Stimulated activated CD4-positive, alpha-beta T cell treated with anti-CD3 and anti-CD28 coated beads, TNF-alpha, amount 100 ng/mL, for 1 hour (primary cell): ENCODE results near the gene LRP2BP.
"Not testable (repeated sequence)": the region's sequence is repeated elsewhere in the genome, so short reads cannot be mapped to it uniquely, and the experiment has no call there.

ENCODE experiments used
- DNase-seq, 3 donors: peaks; one replicate each; pipeline ENCODE4 v3.0.0-alpha.2; 2020; ENCODE audit warnings: low read depth in 3 of 3, low spot score in 1 of 3

The LRP2BP gene

DNA sequence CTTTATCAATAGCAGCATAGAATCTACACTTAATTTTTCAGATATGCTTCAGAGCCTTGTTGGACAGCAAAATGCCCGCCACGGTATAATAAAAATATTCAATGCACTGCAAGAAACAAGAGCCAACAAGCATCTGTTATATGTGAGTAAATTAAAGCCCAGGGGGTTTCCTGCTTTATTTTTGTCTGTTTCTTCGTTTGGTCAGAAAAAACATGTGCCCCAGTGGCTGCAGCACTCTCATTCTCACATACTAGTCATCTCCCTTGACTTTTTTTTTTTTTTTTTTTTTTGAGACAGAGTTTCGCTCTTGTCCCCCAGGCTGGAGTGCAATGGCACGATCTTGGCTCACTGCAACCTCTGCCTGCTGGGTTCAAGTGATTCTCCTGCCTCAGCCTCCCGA lies 33.2 kb downstream of the LRP2BP start:
- not testable (repeated sequence) for DNase-seq

GRCh38 chr4:185361872-185362271 lies 33.9 kb downstream of the LRP2BP start:
- no peak for DNase-seq

- DNase-seq = no peak
Measured at GRCh38 chr4:185359767-185360446, 35.8 kb downstream of the LRP2BP start.

- DNase-seq = no peak
Measured at GRCh38 chr4:185358959-185359358, 36.8 kb downstream of the LRP2BP start.

- DNase-seq = no peak
Measured at GRCh38 chr4:185358514-185358913, 37.2 kb downstream of the LRP2BP start.

- DNase-seq = no peak
Measured at GRCh38 chr4:185357733-185358440, 37.8 kb downstream of the LRP2BP start.

GRCh38 chr4:185357211-185357610 lies 38.5 kb downstream of the LRP2BP start:
- DNase-seq = no peak

DNA sequence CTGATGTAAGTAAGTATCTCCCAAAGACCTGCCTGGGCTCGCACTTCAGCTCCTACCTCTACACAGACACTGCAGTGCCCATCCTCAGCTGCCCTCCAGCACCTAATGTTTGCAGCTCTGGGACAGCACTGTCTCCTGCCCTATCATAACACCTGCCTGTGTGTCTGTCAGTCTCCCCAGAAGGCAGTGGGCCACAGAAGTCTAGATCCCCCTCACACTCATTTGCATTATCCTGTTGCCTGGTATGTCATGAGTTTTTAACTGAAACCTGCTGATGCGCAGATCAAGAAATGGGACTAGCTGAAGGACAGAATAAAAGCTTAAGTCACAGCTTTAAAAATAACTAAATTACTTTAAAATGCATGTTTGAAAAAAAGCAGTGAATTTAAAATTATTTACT lies 43.0 kb downstream of the LRP2BP start:
- no peak for DNase-seq

DNA sequence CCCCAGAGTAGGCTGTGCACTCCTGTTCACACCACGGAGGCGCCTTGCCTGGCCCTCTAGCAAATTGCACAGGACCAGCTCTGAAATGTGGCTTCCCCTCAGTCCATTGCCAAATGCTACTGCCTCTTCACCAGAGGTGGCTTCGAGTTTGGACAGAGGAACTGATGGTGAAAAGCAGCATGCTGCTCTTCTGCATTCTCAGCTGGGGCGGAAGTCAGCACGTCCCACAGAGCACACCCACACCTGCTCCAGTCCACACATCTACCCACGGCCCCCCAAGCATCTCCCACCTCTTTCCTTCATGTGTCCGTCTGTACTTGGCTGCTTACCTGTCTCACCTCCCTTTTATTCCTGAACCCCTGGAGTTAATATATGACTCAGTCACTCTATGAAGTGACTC lies 43.5 kb downstream of the LRP2BP start:
- no peak for DNase-seq

DNA sequence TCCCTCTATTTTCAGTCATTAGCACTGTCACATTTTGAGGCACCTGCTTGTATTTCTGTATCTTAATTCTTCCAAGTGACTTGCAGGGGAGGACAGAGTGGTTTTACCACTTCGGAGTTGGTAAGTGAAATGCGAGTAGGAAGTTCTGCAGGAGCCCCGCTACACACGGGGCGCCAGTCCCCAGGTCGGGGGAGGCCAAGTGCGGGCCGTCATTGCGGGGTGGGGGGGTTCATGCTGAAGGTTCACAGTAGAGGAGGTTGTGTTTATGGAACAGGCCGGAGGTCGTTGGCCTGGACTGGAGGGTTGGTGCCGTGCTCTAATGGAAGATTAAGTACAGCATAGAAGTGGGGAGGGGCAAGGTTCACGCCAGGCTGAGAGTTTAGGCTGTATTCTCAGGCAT lies 44.0 kb downstream of the LRP2BP start:
- DNase-seq = no peak

- no peak for DNase-seq
Measured at GRCh38 chr4:185346975-185347601, 48.6 kb downstream of the LRP2BP start.

DNA sequence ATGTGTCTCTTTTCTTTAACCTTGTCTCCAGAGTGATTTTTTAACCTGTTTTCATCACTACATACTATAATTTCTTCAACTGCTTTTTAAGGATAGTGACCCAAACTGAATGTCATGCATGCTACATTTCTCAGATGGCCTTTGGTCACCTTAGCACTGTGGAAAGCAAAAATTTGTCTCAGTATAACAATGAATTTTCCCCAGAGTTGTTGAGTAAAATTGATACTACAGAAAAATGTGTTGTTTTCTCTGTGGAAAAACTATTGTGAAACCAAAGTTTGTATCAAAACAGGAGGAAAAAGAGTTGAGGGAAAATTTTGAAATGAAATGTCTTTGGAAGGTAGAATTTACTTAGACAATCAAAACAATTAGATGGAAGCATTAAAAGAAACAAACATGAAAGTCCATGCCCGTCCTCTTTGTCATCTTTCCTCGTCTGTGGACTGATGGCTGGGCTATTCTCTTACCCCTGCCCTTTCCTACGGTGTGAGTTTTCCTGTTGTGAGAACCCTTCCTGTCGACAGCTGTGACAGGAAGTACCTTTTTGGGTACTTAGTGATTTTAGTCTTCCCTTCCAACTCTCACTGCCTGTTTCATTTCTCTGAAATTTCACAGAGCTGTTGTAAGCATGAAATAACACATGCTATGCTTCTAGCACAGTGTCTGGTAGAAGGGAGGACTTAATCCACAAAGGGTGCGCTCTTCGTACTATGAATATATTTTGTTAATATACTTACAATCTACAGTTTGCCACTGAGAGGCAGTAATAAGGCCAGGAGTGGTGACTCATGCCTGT lies 50.8 kb downstream of the LRP2BP start:
- DNase-seq = no peak

- DNase-seq = no peak
Measured at GRCh38 chr4:185343726-185344581, 51.8 kb downstream of the LRP2BP start.

- DNase-seq = no peak
Measured at GRCh38 chr4:185341841-185342240, 53.9 kb downstream of the LRP2BP start.

DNA sequence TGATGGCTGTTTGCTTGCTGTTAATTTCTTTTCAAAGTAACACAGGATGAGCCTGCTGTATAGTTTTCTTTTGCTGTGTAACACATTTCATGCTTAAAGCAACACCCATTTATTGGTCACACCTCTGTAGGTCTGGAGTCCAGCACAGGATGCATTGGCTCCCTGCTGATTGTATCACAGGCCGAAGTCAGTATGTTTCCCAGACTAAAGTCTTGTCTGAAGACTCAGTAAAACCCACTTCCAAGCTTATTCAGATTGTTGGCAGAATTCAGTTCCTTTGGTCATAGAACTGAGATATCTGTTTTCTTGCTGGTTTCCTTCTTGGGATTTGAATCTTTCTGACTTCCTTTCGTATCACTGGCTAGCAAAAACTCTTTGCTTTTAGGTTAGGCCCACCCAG lies 54.3 kb downstream of the LRP2BP start:
- DNase-seq = no peak

GRCh38 chr4:185339941-185340340 lies 55.8 kb downstream of the LRP2BP start:
- DNase-seq = no peak

- DNase-seq = no peak
Measured at GRCh38 chr4:185335579-185335978, 60.1 kb downstream of the LRP2BP start.

- no peak for DNase-seq
Measured at GRCh38 chr4:185334326-185334725, 61.4 kb downstream of the LRP2BP start.

- no peak for DNase-seq
Measured at GRCh38 chr4:185332575-185333464, 62.9 kb downstream of the LRP2BP start.
